RCC 7860 (cell line): ENCODE data around the gene MBNL1.
"Not testable (repeated sequence)": the region's sequence is repeated elsewhere in the genome, so short reads cannot be mapped to it uniquely, and the experiment has no call there.

Source experiments
- DNase-seq: peaks from one replicate; pipeline ENCODE4 v3.0.0-alpha.2; 2015; ENCODE audit warnings: low spot score
- FAIRE-seq: peaks from 2 replicates; lab custom pipeline; 2012; peaks lifted over from hg19 to GRCh38; lab: Jason Lieb, UNC

Gene MBNL1

GRCh38 chr3:152345233-152345632 lies 76.5 kb downstream of the MBNL1 start:
- FAIRE-seq (no peak), DNase-seq (no peak)

- FAIRE-seq (no peak), DNase-seq (no peak)
Measured at GRCh38 chr3:152346058-152346457, 77.3 kb downstream of the MBNL1 start.

GRCh38 chr3:152346740-152347139 lies 78.0 kb downstream of the MBNL1 start:
- no peak for DNase-seq
- FAIRE-seq = no peak

- DNase-seq = no peak
- FAIRE-seq = no peak
Measured at GRCh38 chr3:152348436-152349177, 79.9 kb downstream of the MBNL1 start.

- FAIRE-seq (peak; percentile 77), DNase-seq (no peak)
Measured at GRCh38 chr3:152349392-152349791, 80.7 kb downstream of the MBNL1 start.

- DNase-seq (no peak), FAIRE-seq (peak; percentile 42)
Measured at GRCh38 chr3:152350139-152350538, 81.4 kb downstream of the MBNL1 start.

GRCh38 chr3:152350776-152351175 lies 82.0 kb downstream of the MBNL1 start:
- DNase-seq = no peak
- no peak for FAIRE-seq

GRCh38 chr3:152352554-152352953 lies 83.8 kb downstream of the MBNL1 start:
- FAIRE-seq = no peak
- DNase-seq = no peak

GRCh38 chr3:152353578-152353977 lies 84.8 kb downstream of the MBNL1 start:
- DNase-seq (no peak), FAIRE-seq (no peak)

GRCh38 chr3:152355744-152356665 lies 87.3 kb downstream of the MBNL1 start:
- DNase-seq = no peak
- no peak for FAIRE-seq

GRCh38 chr3:152356870-152357276 lies 88.1 kb downstream of the MBNL1 start:
- DNase-seq = no peak

GRCh38 chr3:152357587-152357986 lies 88.9 kb downstream of the MBNL1 start:
- DNase-seq = peak; percentile 44
- peak; percentile 86 for FAIRE-seq

More at GRCh38 chr3:152356870-152357276, 88.1 kb downstream of the MBNL1 start:
- peak; percentile 80 for FAIRE-seq

- peak; percentile 47 for DNase-seq
- peak; percentile 79 for FAIRE-seq
Measured at GRCh38 chr3:152359385-152360248, 90.9 kb downstream of the MBNL1 start.

- DNase-seq (no peak), FAIRE-seq (peak; percentile 22)
Measured at GRCh38 chr3:152360302-152360701, 91.6 kb downstream of the MBNL1 start.

- DNase-seq (no peak), FAIRE-seq (no peak)
Measured at GRCh38 chr3:152360966-152361365, 92.2 kb downstream of the MBNL1 start.

- FAIRE-seq (no peak), DNase-seq (no peak)
Measured at GRCh38 chr3:152362086-152362485, 93.4 kb downstream of the MBNL1 start.

GRCh38 chr3:152364237-152364636 lies 95.5 kb downstream of the MBNL1 start:
- FAIRE-seq = no peak
- DNase-seq = no peak

- DNase-seq (no peak), FAIRE-seq (no peak)
Measured at GRCh38 chr3:152365126-152365525, 96.4 kb downstream of the MBNL1 start.

GRCh38 chr3:152365766-152366593 lies 97.3 kb downstream of the MBNL1 start:
- DNase-seq (no peak), FAIRE-seq (no peak)

GRCh38 chr3:152367192-152367591 lies 98.5 kb downstream of the MBNL1 start:
- not testable (repeated sequence) for DNase-seq, FAIRE-seq
